DND-41 (cell line): Measurements from ENCODE around the gene RSPRY1.

Source experiments
- ATAC-seq: fragments of 200-7000 bp; cut with Tn5 transposase; 3 replicates; pipeline ENCODE4 v1.9.1; 2021; ENCODE audit warnings: low read depth; ENCODE audit not compliant: insufficient read depth
- DNase-seq: peaks from one replicate; pipeline ENCODE4 v3.0.0-alpha.2; 2020
- H2AFZ ChIP-seq: 2 replicates; pipeline ENCODE4 v1.6.0; 2012; ENCODE audit warnings: low read depth, low read length
- H3K27ac ChIP-seq: 2 replicates; pipeline ENCODE4 v1.5.1; 2012; ENCODE audit warnings: low read length, inconsistent platforms
- H3K27me3 ChIP-seq: fragments of 200-600 bp; sonication (generic); 2 replicates; pipeline ENCODE4 v1.6.0; 2012; ENCODE audit warnings: low read length, mild to moderate bottlenecking, inconsistent platforms; ENCODE audit not compliant: insufficient read depth, poor library complexity
- H3K36me3 ChIP-seq: 2 replicates; pipeline ENCODE4 v1.5.1; 2012; ENCODE audit warnings: low read length, inconsistent platforms; ENCODE audit not compliant: insufficient read depth
- H3K4me1 ChIP-seq: 2 replicates; pipeline ENCODE4 v1.5.1; 2012; ENCODE audit warnings: mild to moderate bottlenecking, low read length; ENCODE audit not compliant: insufficient read depth
- H3K4me2 ChIP-seq: 2 replicates; pipeline ENCODE4 v1.6.0; 2012; ENCODE audit warnings: mild to moderate bottlenecking, moderate library complexity, low read length, inconsistent platforms; ENCODE audit not compliant: insufficient read depth
- H3K4me3 ChIP-seq, 2 experiments: fragments of 200-600 bp in 1 of 2; shearing (Covaris generic) in 1 of 2; 2 replicates each; pipeline ENCODE4 v1.5.1; 2012 to 2016; ENCODE audit warnings: inconsistent platforms in 2 of 2, low read length in 2 of 2, mild to moderate bottlenecking in 2 of 2, low read depth in 1 of 2, moderate library complexity in 1 of 2
- H3K79me2 ChIP-seq: 2 replicates; pipeline ENCODE4 v1.6.0; 2012; ENCODE audit warnings: low read length, inconsistent platforms; ENCODE audit not compliant: insufficient read depth
- H3K9ac ChIP-seq: 2 replicates; pipeline ENCODE4 v1.6.0; 2012; ENCODE audit warnings: low read depth, mild to moderate bottlenecking, inconsistent platforms, low read length, moderate library complexity
- H3K9me3 ChIP-seq: 2 replicates; pipeline ENCODE4 v1.5.1; 2012; ENCODE audit warnings: low read length, moderate library complexity, mild to moderate bottlenecking, inconsistent platforms; ENCODE audit not compliant: insufficient read depth, severe bottlenecking
- H4K20me1 ChIP-seq: 2 replicates; pipeline ENCODE4 v1.6.0; 2012; ENCODE audit warnings: low read length; ENCODE audit not compliant: insufficient read depth
- EZH2 ChIP-seq: IDR thresholded peaks from 3 replicates; pipeline ENCODE4 v1.6.1; 2012; ENCODE audit warnings: borderline replicate concordance, low read depth, mild to moderate bottlenecking, moderate library complexity, low read length, inconsistent platforms; ENCODE audit not compliant: severe bottlenecking
- TF ChIP-seq, protein P1 (sequence below): IDR thresholded peaks from 2 replicates; pipeline ENCODE4 v1.5.1; 2012; ENCODE audit warnings: borderline replicate concordance, low read length, moderate library complexity, mild to moderate bottlenecking; ENCODE audit not compliant: poor library complexity, severe bottlenecking; ENCODE audit errors: extremely low read depth

The RSPRY1 gene

DNA sequence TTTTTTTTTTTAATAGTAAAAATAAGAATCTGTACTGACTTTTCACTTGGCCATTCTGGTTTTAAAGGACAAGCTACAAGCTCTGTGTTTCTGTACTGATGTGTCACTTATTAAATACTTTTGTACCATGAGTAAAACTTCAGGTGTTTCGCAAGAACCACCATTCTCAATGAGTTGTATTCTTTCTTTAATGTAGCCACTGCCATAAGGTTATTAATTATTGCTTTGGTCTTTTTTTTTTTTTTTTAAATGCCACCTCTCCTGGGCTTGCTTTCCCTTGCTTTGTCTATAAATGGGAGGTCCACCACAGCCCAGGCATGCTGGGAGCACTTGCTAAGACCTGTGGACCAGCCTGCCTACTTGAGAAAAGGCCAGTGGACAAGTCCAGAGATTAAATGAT lies 67.3 kb downstream of the RSPRY1 start:
- H3K4me1 ChIP-seq: no peaks in the 10 kb centered on the region
- no peak for ATAC-seq
- no peak overlapping the region for H2AFZ ChIP-seq
- no peak for DNase-seq
- no peak overlapping the region for H3K4me3 ChIP-seq
- H3K36me3 ChIP-seq: peaks cover 39% of the 10 kb centered on the region
- no peaks in the 10 kb centered on the region for H4K20me1 ChIP-seq
- H3K9me3 ChIP-seq: peaks cover 7% of the 10 kb centered on the region
- no peaks in the 10 kb centered on the region for H3K27me3 ChIP-seq
- TF ChIP-seq EZH2: no peak
- TF ChIP-seq, protein P1, sequence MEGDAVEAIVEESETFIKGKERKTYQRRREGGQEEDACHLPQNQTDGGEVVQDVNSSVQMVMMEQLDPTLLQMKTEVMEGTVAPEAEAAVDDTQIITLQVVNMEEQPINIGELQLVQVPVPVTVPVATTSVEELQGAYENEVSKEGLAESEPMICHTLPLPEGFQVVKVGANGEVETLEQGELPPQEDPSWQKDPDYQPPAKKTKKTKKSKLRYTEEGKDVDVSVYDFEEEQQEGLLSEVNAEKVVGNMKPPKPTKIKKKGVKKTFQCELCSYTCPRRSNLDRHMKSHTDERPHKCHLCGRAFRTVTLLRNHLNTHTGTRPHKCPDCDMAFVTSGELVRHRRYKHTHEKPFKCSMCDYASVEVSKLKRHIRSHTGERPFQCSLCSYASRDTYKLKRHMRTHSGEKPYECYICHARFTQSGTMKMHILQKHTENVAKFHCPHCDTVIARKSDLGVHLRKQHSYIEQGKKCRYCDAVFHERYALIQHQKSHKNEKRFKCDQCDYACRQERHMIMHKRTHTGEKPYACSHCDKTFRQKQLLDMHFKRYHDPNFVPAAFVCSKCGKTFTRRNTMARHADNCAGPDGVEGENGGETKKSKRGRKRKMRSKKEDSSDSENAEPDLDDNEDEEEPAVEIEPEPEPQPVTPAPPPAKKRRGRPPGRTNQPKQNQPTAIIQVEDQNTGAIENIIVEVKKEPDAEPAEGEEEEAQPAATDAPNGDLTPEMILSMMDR: no peak
- H3K9ac ChIP-seq: no peak overlapping the region
- H3K4me2 ChIP-seq: no peak overlapping the region
- H3K79me2 ChIP-seq: no peaks in the 10 kb centered on the region
- H3K27ac ChIP-seq: no peak overlapping the region

DNA sequence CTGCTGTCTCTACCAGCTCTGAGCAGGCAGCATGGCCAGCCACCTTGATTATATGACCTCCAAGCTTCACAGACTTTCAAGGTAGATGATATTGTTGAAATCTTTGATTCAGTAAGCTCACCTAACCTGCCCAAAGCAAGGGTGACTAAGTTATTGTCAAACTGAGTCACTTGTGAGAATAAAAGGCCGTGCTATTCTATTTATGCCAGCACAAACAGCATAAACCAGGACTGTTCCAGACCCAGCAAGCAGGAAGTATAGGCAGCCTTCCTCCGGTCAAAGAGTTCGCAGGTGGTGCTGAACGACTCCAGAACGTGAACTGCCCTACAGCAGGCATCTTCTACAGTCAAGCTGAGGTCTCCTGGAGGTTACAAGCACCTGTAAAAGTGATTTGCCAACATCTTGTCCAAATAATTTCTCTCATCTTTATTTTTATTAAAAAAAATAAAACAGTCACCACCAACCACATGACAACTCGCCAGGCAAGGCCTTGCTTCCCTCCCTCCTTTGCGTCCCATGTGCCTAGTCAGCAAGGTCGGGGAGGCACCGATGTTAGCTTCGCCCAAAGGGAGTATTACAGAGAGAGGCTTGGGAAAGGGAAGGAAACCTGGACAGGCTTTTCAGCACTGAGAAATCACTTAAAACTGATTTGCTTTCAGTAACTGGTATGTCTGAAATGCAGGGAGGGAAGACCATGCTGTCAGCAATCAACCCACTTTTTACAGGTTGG lies 69.7 kb downstream of the RSPRY1 start:
- no peak overlapping the region for H3K27ac ChIP-seq
- H2AFZ ChIP-seq: no peak overlapping the region
- DNase-seq: no peak
- H3K4me2 ChIP-seq: no peak overlapping the region
- no peak for ATAC-seq
- peaks cover 24% of the 10 kb centered on the region for H3K36me3 ChIP-seq
- no peak overlapping the region for H3K9ac ChIP-seq
- no peaks in the 10 kb centered on the region for H3K79me2 ChIP-seq
- no peaks in the 10 kb centered on the region for H4K20me1 ChIP-seq
- peaks cover 2% of the 10 kb centered on the region; the same call in 1 of the 2 replicates for H3K4me1 ChIP-seq
- H3K9me3 ChIP-seq: peaks cover 7% of the 10 kb centered on the region
- no peak overlapping the region for H3K4me3 ChIP-seq
- no peaks in the 10 kb centered on the region for H3K27me3 ChIP-seq
- no peak for TF ChIP-seq EZH2
- TF ChIP-seq, protein P1: no peak

DNA sequence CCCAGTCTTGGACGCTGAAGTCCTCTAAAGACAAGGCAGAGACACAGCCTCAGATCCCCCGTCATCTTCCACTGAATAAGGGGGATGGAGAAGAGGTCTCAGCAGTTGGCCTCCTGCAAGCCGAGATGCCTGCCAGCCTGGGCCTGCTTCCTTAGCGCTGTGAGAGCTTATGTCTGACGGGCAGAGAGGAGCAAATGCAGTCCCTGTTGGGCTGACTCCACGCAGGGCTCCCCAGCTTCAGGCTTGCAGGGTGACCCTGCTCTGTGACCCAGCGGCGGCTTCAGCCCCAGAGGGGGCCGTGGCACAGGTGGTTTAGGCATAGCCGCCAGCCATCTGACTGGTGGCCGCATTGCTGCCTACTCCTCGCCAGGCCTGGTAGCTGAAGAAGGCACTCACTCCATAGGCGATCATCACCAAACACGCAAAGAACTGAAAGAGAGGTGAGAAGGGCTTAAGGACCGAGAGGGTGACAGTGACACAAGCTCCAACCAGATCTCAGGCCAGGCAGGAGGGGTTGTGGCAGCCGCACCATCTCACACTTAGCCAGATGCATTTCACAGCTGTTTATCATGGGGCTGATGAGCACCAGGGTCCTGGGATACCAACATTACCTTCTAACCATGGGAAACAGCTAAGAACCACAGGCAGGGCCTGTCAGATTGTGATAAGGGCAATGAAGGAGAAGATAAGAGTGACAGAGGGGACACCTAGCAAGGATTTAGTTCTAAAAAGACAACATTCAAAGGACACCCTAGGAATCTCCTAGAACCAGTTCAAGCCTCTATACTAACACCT lies 70.7 kb downstream of the RSPRY1 start:
- peaks cover 7% of the 10 kb centered on the region for H3K9me3 ChIP-seq
- H3K9ac ChIP-seq: no peak overlapping the region
- H2AFZ ChIP-seq: no peak overlapping the region
- no peak for DNase-seq
- no peak overlapping the region for H3K4me3 ChIP-seq
- no peak overlapping the region for H3K27ac ChIP-seq
- peaks cover 16% of the 10 kb centered on the region for H3K36me3 ChIP-seq
- H3K79me2 ChIP-seq: no peaks in the 10 kb centered on the region
- no peak for ATAC-seq
- no peaks in the 10 kb centered on the region for H3K27me3 ChIP-seq
- TF ChIP-seq, protein P1: no peak
- no peak for TF ChIP-seq EZH2
- peaks cover 2% of the 10 kb centered on the region; the same call in 1 of the 2 replicates for H3K4me1 ChIP-seq
- H3K4me2 ChIP-seq: no peak overlapping the region
- H4K20me1 ChIP-seq: no peaks in the 10 kb centered on the region
